ENCODE results near the gene ATF3.

The ATF3 gene

DNA sequence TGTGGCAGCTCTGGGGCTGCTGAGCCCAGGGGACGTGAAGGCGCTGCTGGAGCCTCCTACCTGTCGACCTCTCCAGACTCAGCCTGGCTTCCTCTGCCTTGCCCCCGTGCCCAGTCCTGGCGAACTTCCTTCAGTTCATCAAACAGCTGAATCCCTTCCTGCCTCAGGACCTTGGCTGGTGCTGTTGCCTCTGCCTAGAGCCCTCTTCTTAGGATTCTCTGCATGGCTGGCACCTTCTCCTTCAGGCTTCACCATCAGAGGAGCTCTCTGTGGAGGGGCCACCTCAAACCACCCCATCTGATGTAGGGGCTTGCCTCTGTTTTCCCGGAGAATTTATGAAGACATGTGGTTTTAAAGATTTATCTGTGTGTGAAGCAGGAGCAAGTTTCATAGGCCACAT is 23.4 kb upstream of the ATF3 start:
- TF ChIP-seq, protein P1, sequence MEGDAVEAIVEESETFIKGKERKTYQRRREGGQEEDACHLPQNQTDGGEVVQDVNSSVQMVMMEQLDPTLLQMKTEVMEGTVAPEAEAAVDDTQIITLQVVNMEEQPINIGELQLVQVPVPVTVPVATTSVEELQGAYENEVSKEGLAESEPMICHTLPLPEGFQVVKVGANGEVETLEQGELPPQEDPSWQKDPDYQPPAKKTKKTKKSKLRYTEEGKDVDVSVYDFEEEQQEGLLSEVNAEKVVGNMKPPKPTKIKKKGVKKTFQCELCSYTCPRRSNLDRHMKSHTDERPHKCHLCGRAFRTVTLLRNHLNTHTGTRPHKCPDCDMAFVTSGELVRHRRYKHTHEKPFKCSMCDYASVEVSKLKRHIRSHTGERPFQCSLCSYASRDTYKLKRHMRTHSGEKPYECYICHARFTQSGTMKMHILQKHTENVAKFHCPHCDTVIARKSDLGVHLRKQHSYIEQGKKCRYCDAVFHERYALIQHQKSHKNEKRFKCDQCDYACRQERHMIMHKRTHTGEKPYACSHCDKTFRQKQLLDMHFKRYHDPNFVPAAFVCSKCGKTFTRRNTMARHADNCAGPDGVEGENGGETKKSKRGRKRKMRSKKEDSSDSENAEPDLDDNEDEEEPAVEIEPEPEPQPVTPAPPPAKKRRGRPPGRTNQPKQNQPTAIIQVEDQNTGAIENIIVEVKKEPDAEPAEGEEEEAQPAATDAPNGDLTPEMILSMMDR (IDR thresholded peaks at IDR 0.05; ENCODE audit: control insufficient read depth, extremely low read depth, insufficient read depth) = no peak
- no peak for DNase-seq (ENCODE audit: low read depth)
- H3K4me3 ChIP-seq (ENCODE audit: low read depth, low read length) = no peak overlapping the region

DNA sequence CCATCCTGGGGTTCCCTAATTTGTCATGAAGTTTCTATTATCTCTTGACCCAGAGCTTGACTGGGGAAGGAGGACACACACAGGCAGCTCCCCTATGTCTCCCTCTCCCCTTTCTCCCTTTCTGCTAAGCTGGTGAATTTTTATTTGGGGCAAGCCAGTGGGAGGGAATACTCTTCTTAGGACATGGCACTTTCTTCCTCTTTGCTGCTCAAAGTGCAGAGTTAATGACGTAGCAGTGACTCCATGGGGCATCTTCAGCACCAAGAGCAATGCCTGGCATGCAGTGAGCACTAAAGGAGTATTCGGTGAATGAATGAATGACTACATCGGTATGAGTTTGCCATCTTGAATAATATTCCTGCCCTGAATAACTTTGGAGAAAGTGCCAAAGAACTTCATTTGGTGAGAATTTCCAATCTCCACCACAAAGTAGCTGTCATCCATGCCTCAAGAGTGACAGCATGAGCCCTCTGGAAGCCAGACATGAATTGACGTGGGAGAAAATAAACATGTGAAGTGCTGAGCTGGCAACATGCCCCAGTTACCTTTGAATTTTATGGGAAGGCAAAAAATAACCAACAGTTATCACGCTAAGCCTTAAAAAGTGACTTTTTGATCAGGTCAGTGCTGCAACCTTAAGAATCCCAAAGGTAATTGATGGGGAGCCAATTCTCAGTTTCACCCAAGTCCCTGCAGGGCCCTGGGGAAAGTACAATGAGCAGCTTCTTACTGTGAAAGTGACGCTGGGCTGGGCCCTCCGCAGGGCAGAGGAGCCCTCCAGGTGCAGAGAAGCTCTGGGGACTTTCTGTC is 22.1 kb upstream of the ATF3 start:
- DNase-seq (ENCODE audit: low read depth) = no peak
- no peak overlapping the region for H3K4me3 ChIP-seq (ENCODE audit: low read depth, low read length)
- TF ChIP-seq, protein P1 (IDR thresholded peaks at IDR 0.05; ENCODE audit: control insufficient read depth, extremely low read depth, insufficient read depth) = no peak

DNA sequence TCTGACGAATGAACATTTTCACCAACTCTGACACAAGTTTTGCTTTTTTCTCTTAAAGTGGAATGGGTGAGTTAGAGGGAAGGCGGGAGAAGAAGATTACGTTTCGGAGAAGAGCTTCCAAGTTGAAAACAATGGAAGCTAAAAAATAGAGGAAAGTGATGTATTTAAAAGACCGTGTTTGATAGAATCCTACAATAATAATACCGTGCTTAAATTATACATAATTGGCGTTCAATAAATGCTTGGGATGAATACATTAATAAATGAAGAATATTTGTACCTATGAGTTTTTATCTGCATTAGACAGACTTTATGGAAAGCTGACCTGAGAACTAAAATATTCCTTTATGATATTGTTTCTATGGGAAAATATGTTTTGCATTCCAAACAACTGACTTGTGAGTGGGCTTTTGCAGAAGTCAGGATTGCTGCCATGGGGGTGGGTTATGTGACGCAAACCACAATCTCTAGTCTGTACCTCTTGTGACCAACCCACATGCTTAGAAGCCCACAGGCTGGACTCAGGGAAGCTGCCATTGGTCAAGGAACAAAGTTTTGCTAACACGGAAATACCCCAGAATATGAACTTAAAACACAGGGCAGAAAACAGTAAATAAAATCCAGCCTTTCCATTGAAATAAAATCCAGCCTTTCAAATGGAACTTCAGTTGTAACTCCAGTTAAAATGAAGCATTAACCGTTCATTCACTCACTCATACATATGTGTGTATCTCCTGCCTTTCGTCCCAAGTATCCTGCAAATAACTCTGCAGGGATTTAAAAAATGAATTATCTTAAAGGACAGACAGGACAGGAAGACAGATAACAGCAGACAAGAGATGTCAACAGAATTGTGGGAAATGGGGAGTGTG is 21.3 kb upstream of the ATF3 start:
- DNase-seq (ENCODE audit: low read depth) = no peak

DNA sequence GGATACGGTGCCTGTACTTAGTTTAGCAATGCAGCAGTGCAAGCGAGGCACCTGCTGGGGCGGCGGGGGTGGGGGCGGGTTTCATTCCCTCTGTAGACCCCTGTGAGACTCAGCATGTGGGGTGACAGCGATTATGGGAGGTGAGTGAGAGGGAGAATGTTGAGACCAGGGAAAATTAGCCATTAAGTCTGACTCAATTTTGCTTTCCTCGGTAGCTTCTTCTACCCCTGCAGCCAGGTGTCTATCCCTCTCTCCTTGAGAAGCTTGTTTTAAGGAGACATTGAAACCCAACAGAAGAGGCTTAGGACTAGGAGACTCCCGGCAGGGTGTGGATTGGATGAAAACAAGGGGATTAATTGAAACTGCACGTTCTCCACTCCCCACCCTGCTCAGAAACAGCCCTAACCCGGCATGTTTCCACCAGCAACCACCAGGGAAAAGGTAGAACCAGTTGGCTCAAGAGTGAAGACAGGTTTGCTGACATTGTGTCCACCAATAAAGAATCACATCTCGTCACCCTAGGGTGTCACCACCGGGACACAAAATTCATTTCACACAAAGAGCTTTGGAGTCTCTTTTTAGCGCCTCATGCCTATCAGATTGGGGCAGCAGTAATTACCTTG is 20.6 kb upstream of the ATF3 start:
- H3K4me3 ChIP-seq (ENCODE audit: low read depth, low read length) = no peak overlapping the region
- TF ChIP-seq, protein P1 (IDR thresholded peaks at IDR 0.05; ENCODE audit: control insufficient read depth, extremely low read depth, insufficient read depth) = no peak

More for the DNA sequence above, 21.3 kb upstream of the ATF3 start:
- H3K4me3 ChIP-seq (ENCODE audit: low read depth, low read length) = no peak overlapping the region
- TF ChIP-seq, protein P1 (IDR thresholded peaks at IDR 0.05; ENCODE audit: control insufficient read depth, extremely low read depth, insufficient read depth) = no peak

DNA sequence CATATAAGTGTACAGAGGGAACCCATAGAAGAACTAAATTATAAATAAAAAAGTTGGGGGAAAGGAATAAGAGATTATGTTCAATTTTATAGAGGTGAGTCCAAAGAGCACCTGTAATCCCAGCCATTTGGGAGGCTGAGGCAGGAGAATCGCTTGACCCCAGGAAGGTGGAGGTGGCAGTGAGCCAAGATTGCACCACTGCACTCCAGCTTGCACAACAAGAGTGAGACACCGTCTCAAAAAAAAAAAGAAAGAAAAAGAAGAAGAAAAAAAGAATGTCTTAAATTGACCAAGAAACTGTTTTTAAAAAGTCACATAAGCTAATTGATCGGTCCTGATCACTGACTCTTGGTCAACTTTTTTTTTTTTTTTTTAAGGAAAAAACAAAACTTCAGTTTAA is 19.1 kb upstream of the ATF3 start:
- no peak overlapping the region for H3K4me3 ChIP-seq (ENCODE audit: low read depth, low read length)
- no peak for DNase-seq (ENCODE audit: low read depth)
- TF ChIP-seq, protein P1 (IDR thresholded peaks at IDR 0.05; ENCODE audit: control insufficient read depth, extremely low read depth, insufficient read depth) = no peak

More for the DNA sequence above, 20.6 kb upstream of the ATF3 start:
- no peak for DNase-seq (ENCODE audit: low read depth)

DNA sequence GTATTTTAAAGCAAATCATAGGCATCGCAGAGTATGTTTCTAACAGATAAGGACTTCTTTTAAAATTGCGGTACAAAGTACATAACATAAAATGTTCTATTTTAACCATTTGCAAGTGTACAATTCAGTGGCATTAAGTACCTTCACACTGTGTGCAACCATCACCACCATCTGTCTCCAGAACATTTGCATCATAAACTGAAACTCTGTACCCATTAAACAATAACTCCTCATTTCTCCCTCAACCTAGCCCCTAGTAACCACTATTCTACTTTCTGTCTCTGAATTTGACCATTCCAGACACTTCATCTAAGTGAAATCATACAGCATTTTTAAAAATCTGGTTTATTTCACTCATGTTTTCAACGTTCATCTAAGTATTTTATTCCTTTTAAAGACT is 16.6 kb upstream of the ATF3 start:
- TF ChIP-seq, protein P1 (IDR thresholded peaks at IDR 0.05; ENCODE audit: control insufficient read depth, extremely low read depth, insufficient read depth) = no peak
- H3K4me3 ChIP-seq (ENCODE audit: low read depth, low read length) = no peak overlapping the region
- DNase-seq (ENCODE audit: low read depth) = no peak
